GM19397 (cell line): ENCODE data around the gene C14orf93.
A peak's percentile ranks its signal among the peaks of the same experiment; 100 is the strongest.

Experiments
- ATAC-seq: cut with Tn5 transposase; IDR thresholded peaks from one replicate; pipeline ENCODE4 v1.9.1; 2021; ENCODE audit warnings: mild to moderate bottlenecking, moderate library complexity; ENCODE audit not compliant: unreplicated experiment

C14orf93 gene

GRCh38 chr14:23047034-23047634 is 37.2 kb upstream of the C14orf93 start:
- no peak for ATAC-seq

DNA sequence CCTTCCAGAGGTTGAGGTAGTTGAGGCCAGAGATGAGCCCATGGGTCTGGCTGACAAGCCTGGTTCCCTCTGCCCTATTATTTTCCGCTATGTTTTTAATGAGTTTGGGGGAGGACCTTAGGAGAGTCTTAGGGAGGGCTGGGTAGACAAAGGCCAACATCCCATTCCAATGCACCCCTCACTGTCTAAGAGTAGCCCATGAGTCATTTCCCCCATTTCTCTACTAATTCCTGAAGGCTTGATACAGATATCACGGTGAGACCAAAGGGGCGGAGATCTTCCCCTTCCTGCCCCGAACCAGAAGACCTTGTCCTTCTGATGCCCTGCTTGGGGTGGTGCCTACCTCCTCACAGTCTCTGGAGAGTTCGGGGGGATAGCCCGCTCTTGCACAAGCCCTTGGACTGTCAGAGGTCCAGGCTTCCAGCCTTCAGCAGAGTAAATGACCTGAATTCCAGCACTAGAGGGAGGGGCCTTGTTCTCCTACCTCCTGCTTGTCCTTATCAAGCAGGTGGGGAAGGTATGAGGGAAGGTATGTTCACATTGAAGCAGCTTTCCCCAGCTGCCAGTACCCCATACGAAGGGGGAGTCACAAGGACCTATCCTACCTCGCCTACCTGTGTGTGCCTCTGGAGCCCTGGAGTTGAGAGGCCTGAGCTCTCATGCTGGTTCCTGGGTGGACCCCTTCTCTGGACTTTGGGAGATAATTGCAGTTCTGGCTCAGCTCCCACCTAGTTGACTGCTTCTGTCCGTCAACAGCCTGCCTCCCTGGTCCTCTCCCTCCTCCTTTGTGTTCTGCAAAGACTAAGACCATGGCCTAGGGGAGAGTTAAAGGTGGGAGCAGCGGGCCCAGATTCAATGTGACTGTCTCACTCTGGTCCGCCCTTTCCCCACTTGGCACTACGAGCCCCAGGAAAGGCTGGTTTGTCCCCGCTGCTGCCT is 35.7 kb upstream of the C14orf93 start:
- no peak for ATAC-seq

- no peak for ATAC-seq
Observed at GRCh38 chr14:23044840-23045239, 34.9 kb upstream of the C14orf93 start.

DNA sequence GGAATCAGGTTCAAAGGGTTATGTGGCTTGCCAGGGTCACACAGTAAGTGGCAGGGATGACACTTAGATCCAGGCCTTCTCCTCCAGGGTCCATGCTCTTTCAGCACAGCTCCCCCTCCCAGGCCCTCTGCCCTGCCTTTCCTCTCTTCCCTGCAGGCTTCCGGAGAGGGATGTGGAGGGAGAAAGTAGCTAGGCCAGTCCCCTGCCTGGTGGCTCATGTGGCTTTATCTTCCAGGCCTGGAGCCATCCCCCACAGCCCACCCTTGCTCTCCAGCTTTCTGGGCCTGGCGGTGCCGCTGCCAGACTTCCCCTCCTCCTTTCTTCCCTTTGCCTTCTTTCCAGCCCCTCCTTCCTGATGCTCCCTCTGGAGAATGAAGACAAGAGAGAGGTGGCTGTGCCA is 33.8 kb upstream of the C14orf93 start:
- no peak for ATAC-seq

DNA sequence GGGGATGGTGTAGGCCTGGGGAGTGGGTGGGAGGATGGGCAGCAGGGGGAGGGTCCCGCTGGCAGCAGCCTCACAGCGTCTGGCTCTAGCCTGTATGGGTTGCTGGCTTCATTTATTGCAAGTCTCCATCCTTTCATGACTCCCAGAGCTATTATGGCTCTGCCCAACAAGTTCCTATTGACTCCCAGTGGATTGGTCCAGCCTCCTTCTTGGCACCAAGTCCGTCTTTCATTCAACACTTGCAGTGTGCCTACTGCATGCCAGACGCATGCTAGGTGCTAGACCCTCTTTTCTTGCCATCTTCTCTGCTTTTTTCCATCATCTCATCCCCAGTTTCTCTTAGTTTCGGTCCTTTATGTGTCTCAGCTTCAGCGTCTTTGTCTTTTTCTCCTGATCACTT is 33.2 kb upstream of the C14orf93 start:
- no peak for ATAC-seq

DNA sequence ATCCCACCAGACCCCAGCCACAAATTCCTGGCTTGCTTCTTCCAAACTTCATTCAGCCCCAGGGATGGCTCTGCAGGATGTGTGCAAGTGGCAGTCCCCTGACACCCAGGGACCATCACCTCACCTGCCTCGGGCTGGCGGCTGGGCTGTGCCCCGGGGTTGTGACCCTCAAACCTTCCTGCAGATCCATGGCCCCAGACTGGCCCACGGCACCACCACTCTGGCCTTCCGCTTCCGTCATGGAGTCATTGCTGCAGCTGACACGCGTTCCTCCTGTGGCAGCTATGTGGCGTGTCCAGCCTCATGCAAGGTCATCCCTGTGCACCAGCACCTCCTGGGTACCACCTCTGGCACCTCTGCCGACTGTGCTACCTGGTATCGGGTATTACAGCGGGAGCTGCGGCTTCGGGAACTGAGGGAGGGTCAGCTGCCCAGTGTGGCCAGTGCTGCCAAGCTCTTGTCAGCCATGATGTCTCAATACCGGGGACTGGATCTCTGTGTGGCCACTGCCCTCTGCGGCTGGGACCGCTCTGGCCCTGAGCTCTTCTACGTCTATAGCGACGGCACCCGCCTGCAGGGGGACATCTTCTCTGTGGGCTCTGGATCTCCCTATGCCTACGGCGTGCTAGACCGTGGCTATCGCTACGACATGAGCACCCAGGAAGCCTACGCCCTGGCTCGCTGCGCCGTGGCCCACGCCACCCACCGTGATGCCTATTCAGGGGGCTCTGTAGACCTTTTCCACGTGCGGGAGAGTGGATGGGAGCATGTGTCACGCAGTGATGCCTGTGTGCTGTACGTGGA is 32.4 kb upstream of the C14orf93 start, which contains the start of gene PSMB11:
TSS of gene PSMB11 (plus strand) at position 51 of the 804 bp plus-strand sequence. CDS start at position 65, 14 bp downstream.
- no peak for ATAC-seq

DNA sequence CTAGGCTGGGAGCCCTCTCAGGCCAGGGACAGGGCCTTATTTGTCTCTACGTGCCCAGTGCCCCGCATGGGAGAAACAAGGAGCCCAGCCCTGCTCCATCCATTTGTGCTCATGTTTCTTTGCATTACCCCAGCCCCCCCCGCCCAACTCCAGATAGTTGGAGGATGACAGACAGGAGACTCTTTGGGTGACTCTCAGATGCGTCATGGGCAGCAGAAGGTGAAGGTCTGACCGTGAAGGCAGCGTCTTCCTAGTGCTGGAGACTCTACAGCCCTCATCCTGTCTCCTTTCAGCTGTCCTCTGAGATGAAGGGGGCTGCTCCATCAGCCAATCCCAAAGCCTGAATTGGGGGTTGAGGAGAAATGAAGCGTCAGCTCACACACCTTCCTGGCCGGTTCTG is 31.8 kb upstream of the C14orf93 start:
- ATAC-seq = no peak

DNA sequence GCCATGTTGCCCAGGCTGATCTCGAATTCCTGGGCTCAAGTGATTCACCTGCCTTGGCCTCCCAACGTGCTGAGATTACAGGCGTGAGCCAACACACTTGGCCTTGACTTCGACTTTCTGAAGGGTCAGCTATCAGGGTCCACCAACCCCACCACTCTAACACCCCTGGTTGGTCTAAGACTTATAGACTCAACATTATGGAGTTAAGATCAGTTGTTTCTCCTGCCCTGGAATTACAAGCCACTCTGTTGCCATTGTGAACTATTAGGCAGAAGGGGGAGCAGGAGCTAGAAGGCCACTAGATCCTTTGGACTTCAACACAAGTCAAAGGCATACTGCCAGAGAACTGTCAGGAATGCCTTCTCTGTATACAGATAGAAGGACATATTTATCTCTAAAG is 30.2 kb upstream of the C14orf93 start:
- ATAC-seq = no peak

DNA sequence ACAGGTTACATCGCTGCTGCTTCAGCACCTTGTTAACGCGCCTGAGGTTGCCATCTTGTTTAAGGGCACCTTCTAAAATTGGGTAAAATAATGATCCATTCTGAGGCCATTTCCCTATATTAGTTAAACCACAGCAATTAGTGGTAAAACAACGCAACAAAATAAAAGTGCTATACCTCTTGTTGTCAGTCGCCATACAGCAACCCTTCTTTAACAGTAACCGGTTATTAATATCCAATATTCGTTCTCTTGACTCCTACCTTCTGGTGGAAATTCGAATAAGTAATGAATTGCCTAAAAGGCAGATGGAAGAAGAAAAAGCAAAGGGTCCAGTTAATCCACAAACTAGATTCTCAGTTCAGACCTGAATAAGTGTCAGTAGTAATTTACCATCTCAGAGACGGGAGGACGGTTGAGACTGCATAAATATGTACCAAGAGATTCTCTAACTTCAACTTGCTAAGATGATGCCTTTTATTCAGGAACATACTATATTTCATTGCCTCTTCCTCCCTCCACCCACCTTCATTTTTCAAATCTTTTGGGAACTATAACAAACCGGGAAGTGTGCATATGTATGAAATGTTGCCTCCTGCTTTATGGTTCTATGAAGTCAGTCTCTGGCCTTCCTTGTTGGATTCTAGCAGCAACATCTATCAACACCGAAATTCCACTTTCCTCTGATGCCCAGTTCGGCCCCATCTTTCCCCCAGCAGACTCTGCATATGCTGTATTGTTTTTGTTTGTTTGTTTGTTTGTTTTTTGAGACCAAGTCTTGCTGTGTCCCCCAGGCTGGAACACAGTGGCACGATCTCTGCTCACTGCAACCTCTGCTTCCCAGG is 25.6 kb upstream of the C14orf93 start:
- ATAC-seq = no peak

GRCh38 chr14:23034498-23035302 is 24.8 kb upstream of the C14orf93 start, which contains the start of gene PSMB5:
PSMB5 (minus strand) TSS chr14:23034900; CDS start chr14:23034881, 19 bp downstream.
- ATAC-seq = peak; percentile 93

- ATAC-seq = no peak
Observed at GRCh38 chr14:23033801-23034497, 24.0 kb upstream of the C14orf93 start.

DNA sequence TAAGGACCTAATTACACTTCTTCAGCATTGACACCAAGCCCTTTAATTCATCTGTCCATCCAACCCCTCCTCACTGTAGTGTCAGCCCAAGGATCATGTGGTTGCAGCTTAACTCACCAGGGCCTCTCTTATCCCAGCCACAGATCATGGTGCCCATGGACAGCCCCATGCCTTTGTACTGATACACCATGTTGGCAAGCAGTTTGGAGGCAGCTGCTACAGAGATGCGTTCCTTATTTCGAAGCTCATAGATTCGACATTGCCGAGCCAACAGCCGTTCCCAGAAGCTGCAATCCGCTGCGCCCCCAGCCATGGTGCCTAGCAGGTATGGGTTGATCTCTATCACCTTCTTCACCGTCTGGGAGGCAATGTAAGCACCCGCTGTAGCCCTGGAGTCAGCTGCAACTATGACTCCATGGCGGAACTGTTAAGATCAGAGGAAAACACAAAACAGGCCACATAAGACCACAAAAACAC is 23.3 kb upstream of the C14orf93 start:
- ATAC-seq = no peak

DNA sequence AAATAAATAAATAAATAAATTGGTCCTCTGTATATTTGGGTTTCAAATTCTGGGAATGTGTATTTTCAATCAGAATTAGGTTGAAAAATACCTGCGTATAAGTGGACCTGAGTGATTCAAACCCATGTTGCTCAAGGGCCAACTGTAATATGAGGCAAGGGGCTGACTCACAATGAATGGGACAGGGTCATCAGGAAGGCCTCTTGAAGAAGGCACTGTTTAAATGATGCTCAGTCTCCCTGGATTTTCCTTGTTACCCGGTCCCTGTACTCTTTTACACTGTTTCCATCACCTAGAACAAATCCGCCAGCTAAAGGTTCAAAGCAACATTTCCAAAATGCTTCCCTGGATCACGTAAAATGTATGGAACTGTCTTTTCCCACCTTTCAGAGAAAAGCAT is 21.0 kb upstream of the C14orf93 start:
- ATAC-seq = no peak

DNA sequence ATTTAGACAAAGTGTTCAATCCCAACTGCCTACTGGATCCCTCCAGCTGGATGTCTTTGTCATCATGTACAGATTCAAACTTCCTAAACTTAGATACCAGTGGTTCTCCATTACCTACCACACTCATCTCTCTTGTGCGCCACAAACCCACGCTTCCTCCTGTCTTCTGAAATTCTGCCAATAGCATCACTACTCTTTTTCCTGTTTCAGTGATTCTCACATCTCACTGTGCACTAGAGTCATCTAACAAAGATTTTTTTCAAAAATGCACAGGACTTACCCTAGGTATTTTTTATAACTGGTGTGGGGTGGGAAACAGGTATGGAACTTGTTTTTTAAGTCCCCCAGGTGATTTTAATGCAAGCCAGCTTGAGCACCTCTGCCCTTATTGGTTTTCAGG is 18.9 kb upstream of the C14orf93 start:
- no peak for ATAC-seq

- ATAC-seq = no peak
Observed at GRCh38 chr14:23025151-23025814, 15.3 kb upstream of the C14orf93 start.

DNA sequence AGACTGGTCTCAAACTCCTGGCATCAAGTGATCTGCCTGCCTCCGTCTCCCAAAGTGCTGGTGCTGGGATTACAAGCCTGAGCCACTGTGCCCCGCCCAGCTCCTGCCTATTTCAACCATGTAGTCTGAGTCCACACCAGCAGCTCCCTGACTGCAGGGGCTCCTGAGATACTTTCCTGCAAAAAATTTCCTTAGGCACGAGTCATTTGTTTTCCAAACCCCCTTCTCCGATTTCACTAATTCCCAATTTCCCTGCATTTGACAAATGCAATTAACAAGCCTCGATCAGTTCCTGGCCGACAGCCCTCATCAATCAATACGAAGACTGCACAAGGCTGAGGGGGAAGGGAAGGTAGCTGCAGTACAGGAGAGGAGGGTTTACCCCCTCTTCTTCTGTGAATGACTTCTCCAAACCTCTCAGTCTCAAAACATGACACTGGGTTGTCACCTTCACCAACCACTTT is 14.7 kb upstream of the C14orf93 start:
- no peak for ATAC-seq

DNA sequence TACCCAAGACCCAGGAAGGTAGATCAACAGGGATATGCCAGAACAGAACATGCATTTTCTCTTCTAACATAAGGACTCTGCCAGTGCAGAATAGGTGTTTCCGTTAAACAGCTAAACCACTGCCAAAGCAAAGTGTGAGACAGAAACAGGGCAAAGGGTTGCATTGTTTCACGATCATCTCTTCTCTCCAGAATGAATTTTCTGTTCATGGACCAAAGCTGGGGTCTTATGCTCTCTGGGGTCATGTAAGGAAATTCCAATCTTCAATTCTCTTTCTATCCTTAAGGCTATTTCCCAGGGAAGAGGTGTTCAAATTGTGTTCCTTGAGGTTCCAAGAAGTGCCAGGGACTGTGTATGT is 13.8 kb upstream of the C14orf93 start:
- ATAC-seq = no peak
